Stimulated activated CD4-positive, alpha-beta T cell treated with anti-CD3 and anti-CD28 coated beads, Interleukin-1b, Interleukin-23, amount 100 ng/mL, for 24 hours (primary cell): ENCODE measurements around the gene CLMN.

ENCODE experiments used
- DNase-seq, 4 experiments: peaks; one replicate each; pipeline ENCODE4 v3.0.0-alpha.2; 2020; ENCODE audit warnings: low read depth in 4 of 4, low spot score in 1 of 4

The CLMN gene

GRCh38 chr14:95245334-95245733, 74.4 kb downstream of the CLMN start:
- no peak for DNase-seq

- DNase-seq: no peak
These were observed 75.1 kb downstream of the CLMN start for GRCh38 chr14:95244587-95244986.

- no peak for DNase-seq
These were observed 76.8 kb downstream of the CLMN start for GRCh38 chr14:95242870-95243269.

GRCh38 chr14:95240859-95241813, 78.6 kb downstream of the CLMN start:
- DNase-seq: no peak

GRCh38 chr14:95238487-95239298, 81.0 kb downstream of the CLMN start:
- DNase-seq: no peak

- no peak for DNase-seq
These were observed 81.8 kb downstream of the CLMN start for GRCh38 chr14:95237958-95238340.

- no peak for DNase-seq
These were observed 82.4 kb downstream of the CLMN start for GRCh38 chr14:95237121-95237957.

- no peak for DNase-seq
These were observed 83.5 kb downstream of the CLMN start for GRCh38 chr14:95236221-95236620.

- DNase-seq: no peak
These were observed 83.9 kb downstream of the CLMN start for GRCh38 chr14:95235767-95236166.

- no peak for DNase-seq
These were observed 84.4 kb downstream of the CLMN start for GRCh38 chr14:95235351-95235750.

- DNase-seq: no peak
These were observed 85.3 kb downstream of the CLMN start for GRCh38 chr14:95234426-95234825.

GRCh38 chr14:95233702-95234241, 85.9 kb downstream of the CLMN start:
- no peak for DNase-seq

- no peak for DNase-seq
These were observed 86.7 kb downstream of the CLMN start for GRCh38 chr14:95232894-95233584.

GRCh38 chr14:95231966-95232633, 87.6 kb downstream of the CLMN start:
- no peak for DNase-seq

- no peak for DNase-seq
These were observed 90.0 kb downstream of the CLMN start for GRCh38 chr14:95229749-95230148.

- DNase-seq: no peak
These were observed 91.5 kb downstream of the CLMN start for GRCh38 chr14:95228240-95228639.

GRCh38 chr14:95227279-95227860, 92.3 kb downstream of the CLMN start:
- DNase-seq: no peak

GRCh38 chr14:95226801-95227200, 92.9 kb downstream of the CLMN start:
- no peak for DNase-seq

GRCh38 chr14:95225251-95225887, 94.3 kb downstream of the CLMN start:
- DNase-seq: no peak
